ENCODE data around the gene MEGF11.
A peak's percentile ranks its signal among the peaks of the same experiment; 100 is the strongest.

Gene MEGF11

GRCh38 chr15:66123799-66124198 is 129.8 kb downstream of the MEGF11 start:
- ATAC-seq (ENCODE audit: low read depth) (no peak), DNase-seq (ENCODE audit: low spot score) (no peak)
- H3K27ac ChIP-seq (ENCODE audit: poor library complexity, severe bottlenecking) = no peak overlapping the region
- peaks cover 11% of the 10 kb centered on the region for H3K27me3 ChIP-seq (ENCODE audit: insufficient read depth, poor library complexity, severe bottlenecking)
- no peaks in the 10 kb centered on the region for H3K36me3 ChIP-seq (ENCODE audit: low read depth)
- H3K4me3 ChIP-seq (ENCODE audit: severe bottlenecking) = no peak overlapping the region
- H3K4me1 ChIP-seq (ENCODE audit: insufficient read depth, poor library complexity, severe bottlenecking) = no peaks in the 10 kb centered on the region
- TF ChIP-seq, protein P1, sequence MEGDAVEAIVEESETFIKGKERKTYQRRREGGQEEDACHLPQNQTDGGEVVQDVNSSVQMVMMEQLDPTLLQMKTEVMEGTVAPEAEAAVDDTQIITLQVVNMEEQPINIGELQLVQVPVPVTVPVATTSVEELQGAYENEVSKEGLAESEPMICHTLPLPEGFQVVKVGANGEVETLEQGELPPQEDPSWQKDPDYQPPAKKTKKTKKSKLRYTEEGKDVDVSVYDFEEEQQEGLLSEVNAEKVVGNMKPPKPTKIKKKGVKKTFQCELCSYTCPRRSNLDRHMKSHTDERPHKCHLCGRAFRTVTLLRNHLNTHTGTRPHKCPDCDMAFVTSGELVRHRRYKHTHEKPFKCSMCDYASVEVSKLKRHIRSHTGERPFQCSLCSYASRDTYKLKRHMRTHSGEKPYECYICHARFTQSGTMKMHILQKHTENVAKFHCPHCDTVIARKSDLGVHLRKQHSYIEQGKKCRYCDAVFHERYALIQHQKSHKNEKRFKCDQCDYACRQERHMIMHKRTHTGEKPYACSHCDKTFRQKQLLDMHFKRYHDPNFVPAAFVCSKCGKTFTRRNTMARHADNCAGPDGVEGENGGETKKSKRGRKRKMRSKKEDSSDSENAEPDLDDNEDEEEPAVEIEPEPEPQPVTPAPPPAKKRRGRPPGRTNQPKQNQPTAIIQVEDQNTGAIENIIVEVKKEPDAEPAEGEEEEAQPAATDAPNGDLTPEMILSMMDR (IDR thresholded peaks at IDR 0.05; ENCODE audit: poor library complexity, severe bottlenecking) = no peak
- no peaks in the 10 kb centered on the region for H3K9me3 ChIP-seq (ENCODE audit: severe bottlenecking)

GRCh38 chr15:66120422-66120821 is 133.1 kb downstream of the MEGF11 start:
- Histone ChIP-seq H3K4me1 (ENCODE audit: insufficient read depth, poor library complexity, severe bottlenecking) (no peaks in the 10 kb centered on the region), H3K27me3 (ENCODE audit: insufficient read depth, poor library complexity, severe bottlenecking) (peaks cover 8% of the 10 kb centered on the region), H3K4me3 (ENCODE audit: severe bottlenecking) (no peak overlapping the region), H3K9me3 (ENCODE audit: severe bottlenecking) (no peaks in the 10 kb centered on the region), H3K27ac (ENCODE audit: poor library complexity, severe bottlenecking) (no peak overlapping the region), H3K36me3 (ENCODE audit: low read depth) (no peaks in the 10 kb centered on the region)
- TF ChIP-seq, protein P1 (IDR thresholded peaks at IDR 0.05; ENCODE audit: poor library complexity, severe bottlenecking) = no peak
- ATAC-seq (ENCODE audit: low read depth) (no peak), DNase-seq (ENCODE audit: low spot score) (no peak)

DNA sequence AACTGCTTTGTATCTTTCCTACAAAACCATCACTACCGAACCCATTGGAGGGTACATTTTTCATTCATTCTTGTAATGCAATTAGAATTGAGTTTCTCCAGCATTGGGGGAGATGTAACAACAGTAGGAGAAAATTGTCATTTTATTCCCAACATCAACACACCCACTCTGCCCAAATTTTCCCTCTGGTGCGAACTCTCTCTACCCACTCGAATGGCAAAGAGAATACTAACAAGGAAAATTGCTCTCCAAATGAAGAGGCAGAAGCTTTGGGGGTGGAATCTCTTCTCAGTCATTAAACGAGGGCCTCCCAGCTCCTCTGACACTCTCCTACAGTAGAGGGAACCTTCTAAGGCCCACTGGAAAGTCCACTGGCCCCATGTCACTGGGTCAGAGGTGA is 135.7 kb downstream of the MEGF11 start:
- no peaks in the 10 kb centered on the region for H3K4me1 ChIP-seq (ENCODE audit: insufficient read depth, poor library complexity, severe bottlenecking)
- TF ChIP-seq, protein P1 (IDR thresholded peaks at IDR 0.05; ENCODE audit: poor library complexity, severe bottlenecking) = no peak
- H3K9me3 ChIP-seq (ENCODE audit: severe bottlenecking) = no peaks in the 10 kb centered on the region
- H3K27ac ChIP-seq (ENCODE audit: poor library complexity, severe bottlenecking) = no peak overlapping the region
- H3K27me3 ChIP-seq (ENCODE audit: insufficient read depth, poor library complexity, severe bottlenecking) = peaks cover 3% of the 10 kb centered on the region
- H3K4me3 ChIP-seq (ENCODE audit: severe bottlenecking) = no peak overlapping the region
- H3K36me3 ChIP-seq (ENCODE audit: low read depth) = no peaks in the 10 kb centered on the region
- DNase-seq (ENCODE audit: low spot score) (no peak), ATAC-seq (ENCODE audit: low read depth) (no peak)

GRCh38 chr15:66115568-66116206 is 137.9 kb downstream of the MEGF11 start:
- ATAC-seq (ENCODE audit: low read depth) (no peak), DNase-seq (ENCODE audit: low spot score) (no peak)
- Histone ChIP-seq H3K4me1 (ENCODE audit: insufficient read depth, poor library complexity, severe bottlenecking) (no peaks in the 10 kb centered on the region), H3K4me3 (ENCODE audit: severe bottlenecking) (no peak overlapping the region), H3K27ac (ENCODE audit: poor library complexity, severe bottlenecking) (no peak overlapping the region), H3K9me3 (ENCODE audit: severe bottlenecking) (no peaks in the 10 kb centered on the region), H3K27me3 (ENCODE audit: insufficient read depth, poor library complexity, severe bottlenecking) (peaks cover 13% of the 10 kb centered on the region), H3K36me3 (ENCODE audit: low read depth) (no peaks in the 10 kb centered on the region)
- TF ChIP-seq, protein P1 (IDR thresholded peaks at IDR 0.05; ENCODE audit: poor library complexity, severe bottlenecking) = no peak

GRCh38 chr15:66114863-66115425 is 138.6 kb downstream of the MEGF11 start:
- Histone ChIP-seq H3K9me3 (ENCODE audit: severe bottlenecking) (no peaks in the 10 kb centered on the region), H3K36me3 (ENCODE audit: low read depth) (no peaks in the 10 kb centered on the region), H3K27me3 (ENCODE audit: insufficient read depth, poor library complexity, severe bottlenecking) (peaks cover 13% of the 10 kb centered on the region), H3K27ac (ENCODE audit: poor library complexity, severe bottlenecking) (no peak overlapping the region), H3K4me3 (ENCODE audit: severe bottlenecking) (no peak overlapping the region), H3K4me1 (ENCODE audit: insufficient read depth, poor library complexity, severe bottlenecking) (no peaks in the 10 kb centered on the region)
- DNase-seq (ENCODE audit: low spot score) (no peak), ATAC-seq (ENCODE audit: low read depth) (peak; percentile 31; the same call in 1 of the 3 replicates)
- TF ChIP-seq, protein P1 (IDR thresholded peaks at IDR 0.05; ENCODE audit: poor library complexity, severe bottlenecking) = no peak

All from RWPE2 (cell line).